22Rv1 (cell line): Measurements from ENCODE around the gene KRTAP9-7.
"Not testable (repeated sequence)": the region's sequence is repeated elsewhere in the genome, so short reads cannot be mapped to it uniquely, and the experiment has no call there.

Source experiments
- H3K27ac ChIP-seq: fragments of 450-650 bp; 2 replicates; pipeline ENCODE4 v1.5.1; 2017
- ZFX ChIP-seq: fragments of 450-650 bp; IDR thresholded peaks from 2 replicates; pipeline ENCODE4 v1.6.1; 2017; ENCODE audit warnings: antibody characterized with exemption, borderline replicate concordance
- TF ChIP-seq, protein P1 (sequence below): fragments of 450-650 bp; IDR thresholded peaks from 2 replicates; pipeline ENCODE4 v1.5.1; 2017; ENCODE audit warnings: mild to moderate bottlenecking

The KRTAP9-7 gene

DNA sequence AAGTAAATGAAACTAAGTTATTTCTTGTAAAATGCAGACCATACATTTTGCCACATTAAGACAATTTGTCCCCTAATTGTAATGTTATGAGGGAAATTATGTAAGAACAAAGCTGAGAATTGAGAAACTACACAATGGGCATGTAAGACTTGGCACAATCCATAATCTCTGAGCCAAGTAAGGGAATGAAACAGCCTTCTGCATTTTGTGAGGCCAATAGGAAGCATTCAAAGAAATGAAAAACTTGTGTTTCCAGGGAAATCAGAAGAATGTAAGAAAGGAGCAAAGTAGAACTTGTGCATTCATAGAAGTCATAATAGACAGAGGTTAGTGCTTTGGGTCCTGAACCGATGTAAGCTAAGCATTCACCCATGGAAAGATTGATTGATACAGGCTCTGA is 24.2 kb upstream of the KRTAP9-7 start:
- H3K27ac ChIP-seq, result no peak overlapping the region
- TF ChIP-seq, protein P1, sequence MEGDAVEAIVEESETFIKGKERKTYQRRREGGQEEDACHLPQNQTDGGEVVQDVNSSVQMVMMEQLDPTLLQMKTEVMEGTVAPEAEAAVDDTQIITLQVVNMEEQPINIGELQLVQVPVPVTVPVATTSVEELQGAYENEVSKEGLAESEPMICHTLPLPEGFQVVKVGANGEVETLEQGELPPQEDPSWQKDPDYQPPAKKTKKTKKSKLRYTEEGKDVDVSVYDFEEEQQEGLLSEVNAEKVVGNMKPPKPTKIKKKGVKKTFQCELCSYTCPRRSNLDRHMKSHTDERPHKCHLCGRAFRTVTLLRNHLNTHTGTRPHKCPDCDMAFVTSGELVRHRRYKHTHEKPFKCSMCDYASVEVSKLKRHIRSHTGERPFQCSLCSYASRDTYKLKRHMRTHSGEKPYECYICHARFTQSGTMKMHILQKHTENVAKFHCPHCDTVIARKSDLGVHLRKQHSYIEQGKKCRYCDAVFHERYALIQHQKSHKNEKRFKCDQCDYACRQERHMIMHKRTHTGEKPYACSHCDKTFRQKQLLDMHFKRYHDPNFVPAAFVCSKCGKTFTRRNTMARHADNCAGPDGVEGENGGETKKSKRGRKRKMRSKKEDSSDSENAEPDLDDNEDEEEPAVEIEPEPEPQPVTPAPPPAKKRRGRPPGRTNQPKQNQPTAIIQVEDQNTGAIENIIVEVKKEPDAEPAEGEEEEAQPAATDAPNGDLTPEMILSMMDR, result no peak
- TF ChIP-seq ZFX, result no peak

DNA sequence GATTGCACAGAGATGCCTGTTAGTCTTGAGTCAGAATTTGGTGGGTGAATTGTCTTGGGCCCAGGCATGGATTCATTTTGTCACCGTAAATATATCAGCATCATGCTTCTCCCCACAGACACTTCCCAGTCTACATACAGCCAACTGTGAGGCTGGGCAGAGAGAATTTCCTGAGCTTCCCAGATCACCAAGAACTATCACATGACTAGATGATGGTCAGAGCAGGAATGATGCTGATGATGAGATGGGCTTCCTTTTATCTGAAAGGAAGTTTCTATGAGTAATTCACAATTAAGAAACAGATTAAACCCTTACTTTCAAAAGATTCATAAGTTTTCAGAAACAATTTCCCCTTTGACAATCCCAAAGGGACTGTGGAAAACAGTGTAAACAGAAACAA is 20.6 kb upstream of the KRTAP9-7 start:
- TF ChIP-seq ZFX, result no peak
- TF ChIP-seq, protein P1, result no peak
- H3K27ac ChIP-seq, result no peak overlapping the region

DNA sequence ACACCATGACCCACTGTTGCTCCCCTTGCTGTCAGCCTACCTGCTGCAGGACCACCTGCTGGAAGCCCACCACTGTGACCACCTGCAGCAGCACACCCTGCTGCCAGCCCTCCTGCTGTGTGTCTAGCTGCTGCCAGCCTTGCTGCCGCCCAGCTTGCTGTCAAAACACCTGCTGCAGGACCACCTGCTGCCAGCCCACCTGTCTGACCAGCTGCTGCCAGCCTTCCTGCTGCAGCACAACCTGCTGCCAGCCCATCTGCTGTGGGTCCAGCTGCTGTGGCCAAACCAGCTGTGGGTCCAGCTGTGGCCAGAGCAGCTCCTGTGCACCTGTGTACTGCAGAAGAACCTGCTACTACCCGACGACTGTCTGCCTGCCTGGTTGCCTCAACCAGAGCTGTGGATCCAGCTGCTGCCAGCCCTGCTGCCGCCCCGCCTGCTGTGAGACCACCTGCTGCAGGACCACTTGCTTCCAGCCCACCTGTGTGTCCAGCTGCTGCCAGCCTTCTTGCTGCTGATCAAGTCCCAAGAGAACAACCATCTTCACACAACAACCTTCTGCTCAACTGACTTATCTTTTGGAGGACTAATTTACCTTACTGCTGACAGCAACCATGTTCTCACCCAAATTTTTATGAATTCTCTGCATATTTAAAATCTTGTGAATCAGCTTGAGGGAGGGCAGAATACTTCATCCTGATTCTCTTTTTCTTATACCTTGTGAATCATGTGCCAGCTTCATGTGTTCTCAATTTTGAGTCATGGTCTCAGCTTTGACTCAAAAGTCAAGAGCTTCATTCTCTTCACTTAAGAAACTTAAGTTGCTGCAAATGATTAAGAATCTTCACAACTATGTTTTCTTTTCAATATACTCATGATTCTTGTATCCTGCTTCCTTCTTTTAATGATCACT is 19.9 kb upstream of the KRTAP9-7 start, which contains the start of gene KRTAP9-9:
KRTAP9-9 (plus strand) TSS at position 4 of the 910 bp plus-strand sequence.
- not testable (repeated sequence) for H3K27ac ChIP-seq

DNA sequence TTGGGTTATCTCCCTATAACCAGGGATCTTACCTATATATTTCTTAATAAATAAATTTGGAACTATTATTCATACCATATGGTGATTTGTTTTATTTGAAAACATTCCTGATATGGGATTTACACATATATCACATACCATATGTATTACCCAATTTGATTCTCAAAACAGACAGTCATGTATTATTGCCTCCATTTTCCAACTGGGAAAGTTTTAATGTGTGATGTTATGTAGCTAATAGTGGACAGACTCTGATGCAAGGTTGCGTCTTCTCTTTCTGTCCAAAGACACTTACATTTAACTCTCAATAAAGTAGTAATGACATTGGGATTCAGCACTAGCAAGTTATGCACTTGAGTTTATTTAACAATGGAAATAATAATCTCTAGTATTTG is 19.2 kb upstream of the KRTAP9-7 start:
- TF ChIP-seq, protein P1, result no peak
- no peak for TF ChIP-seq ZFX
- no peak overlapping the region for H3K27ac ChIP-seq

DNA sequence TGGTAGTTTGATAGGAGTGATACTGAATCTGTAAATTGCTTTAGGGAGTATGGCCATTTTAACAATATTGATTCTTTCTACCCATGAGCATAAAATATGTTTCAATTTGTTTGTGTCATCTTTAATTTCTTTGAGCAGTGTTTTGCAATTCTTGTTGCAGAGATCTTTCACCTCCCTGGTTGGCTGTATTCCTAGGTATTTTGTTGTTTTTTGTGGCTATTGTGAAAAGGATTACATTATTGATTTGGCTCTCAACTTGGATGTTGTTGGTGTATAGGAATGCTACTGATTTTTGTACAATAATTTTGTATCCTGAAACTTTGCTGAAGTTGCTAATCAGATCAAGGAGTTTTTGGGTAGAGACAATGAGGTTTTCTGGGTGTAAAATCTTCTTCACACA is 17.1 kb upstream of the KRTAP9-7 start:
- TF ChIP-seq, protein P1, result no peak
- no peak for TF ChIP-seq ZFX
- no peak overlapping the region for H3K27ac ChIP-seq

DNA sequence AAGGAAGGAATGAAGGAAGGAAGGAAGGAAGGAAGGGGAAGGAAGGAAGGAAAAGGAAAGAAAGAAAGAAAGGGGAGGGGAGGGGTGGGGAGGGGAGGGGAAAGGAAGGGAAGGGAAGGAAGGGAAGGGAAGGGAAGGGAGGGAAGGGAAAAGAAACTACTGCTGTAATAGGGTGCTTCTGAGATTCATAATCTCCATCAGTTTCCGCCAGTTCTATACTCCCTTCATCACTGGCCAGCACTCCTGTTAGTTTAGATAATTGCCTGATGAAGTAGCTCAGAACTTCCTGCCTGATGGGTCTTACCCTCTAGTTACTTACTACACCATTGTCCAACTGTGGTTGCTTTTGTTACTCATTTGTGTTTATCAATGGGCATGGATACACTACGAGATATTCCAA is 12.3 kb upstream of the KRTAP9-7 start:
- H3K27ac ChIP-seq, result no peak overlapping the region
- TF ChIP-seq, protein P1, result no peak
- no peak for TF ChIP-seq ZFX

DNA sequence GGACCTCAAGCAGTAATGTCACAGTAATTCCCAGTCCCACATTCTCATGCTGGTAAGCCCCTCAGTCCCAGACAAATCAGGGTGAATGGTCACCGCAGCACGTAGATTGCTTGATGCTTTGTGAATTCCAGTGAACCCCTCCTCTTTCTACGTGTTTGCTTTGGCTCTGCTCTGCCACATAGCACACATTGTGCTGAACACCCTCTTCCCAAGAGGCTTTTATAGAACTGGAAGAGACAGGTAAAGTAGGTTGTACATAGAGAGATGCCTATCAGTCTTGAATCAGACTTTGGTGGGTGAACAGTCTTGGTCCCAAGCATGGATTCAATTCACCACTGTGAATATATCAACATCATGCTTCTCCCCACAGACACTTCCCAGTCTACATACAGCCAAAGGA is 10.9 kb upstream of the KRTAP9-7 start:
- no peak for TF ChIP-seq ZFX
- TF ChIP-seq, protein P1, result no peak
- H3K27ac ChIP-seq, result no peak overlapping the region

DNA sequence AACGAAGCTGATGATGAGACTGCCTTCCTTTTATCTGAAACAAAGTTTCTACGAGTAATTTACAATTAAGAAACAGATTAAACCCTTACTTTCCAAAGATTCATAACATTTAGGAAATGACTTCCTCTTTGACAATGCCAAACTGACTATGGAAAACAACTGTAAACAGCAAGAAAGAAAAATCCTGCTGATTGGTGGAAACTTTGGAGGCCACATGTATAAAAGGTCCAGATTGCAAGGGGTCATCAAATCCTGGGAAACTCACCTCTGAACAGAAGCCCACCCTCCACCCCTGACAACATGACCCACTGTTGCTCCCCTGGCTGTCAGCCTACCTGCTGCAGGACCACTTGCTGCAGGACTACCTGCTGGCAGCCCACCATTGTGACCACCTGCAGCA is 10.4 kb upstream of the KRTAP9-7 start, which contains the start of gene KRTAP9-6:
KRTAP9-6 (plus strand) TSS at position 301 of the 400 bp plus-strand sequence; CDS start at position 301, 0 bp downstream.
- no peak within 1 kb of the TSS for H3K27ac ChIP-seq
- TF ChIP-seq, protein P1, result no peak
- no peak for TF ChIP-seq ZFX
